ENCODE data around the gene YIPF3.

The YIPF3 gene

GRCh38 chr6:43506171-43506570, 10.6 kb downstream of the YIPF3 start:
- CTCF ChIA-PET, result interaction anchor here (0.6 to 13.3 kb wide), 36 partner anchors 10 to 573 kb away, joined by 3 to 337 read pairs (median 8); partner anchors contain the start of genes ABCC10, DLK2, DNPH1 and POLR1C
- no peak for TF ChIP-seq CTCF (IDR thresholded peaks at IDR 0.05; ENCODE audit: insufficient read depth, low read length, missing control alignments)
- POLR2A ChIA-PET, result interaction anchor here (0.5 to 1.5 kb wide), 2 partner anchors 13 to 79 kb away, joined by 3 to 4 read pairs; partner anchors contain the start of gene ABCC10
- no peak for DNase-seq (ENCODE audit: low read depth, low spot score)
- H3K4me3 ChIP-seq (ENCODE audit: low read depth, low read length), result no peak overlapping the region

- CTCF ChIA-PET, result interaction anchor here (0.7 to 13.3 kb wide), 29 partner anchors 10 to 573 kb away, joined by 3 to 337 read pairs (median 9); partner anchors contain the start of genes ABCC10, DLK2, DNPH1 and POLR1C
- DNase-seq (ENCODE audit: low read depth, low spot score), result no peak
- no peak overlapping the region for H3K4me3 ChIP-seq (ENCODE audit: low read depth, low read length)
- TF ChIP-seq CTCF (IDR thresholded peaks at IDR 0.05; ENCODE audit: insufficient read depth, low read length, missing control alignments), result no peak
- POLR2A ChIA-PET, result no interaction called here
These were observed 11.0 kb downstream of the YIPF3 start for GRCh38 chr6:43505718-43506117.

- POLR2A ChIA-PET, result no interaction called here
- CTCF ChIA-PET, result interaction anchor here (1.2 to 13.3 kb wide), 13 partner anchors 11 to 275 kb away, joined by 4 to 337 read pairs (median 27); partner anchors contain the start of genes ABCC10, DLK2, DNPH1 and POLR1C
- TF ChIP-seq CTCF (IDR thresholded peaks at IDR 0.05; ENCODE audit: insufficient read depth, low read length, missing control alignments), result no peak
- no peak for DNase-seq (ENCODE audit: low read depth, low spot score)
- no peak overlapping the region for H3K4me3 ChIP-seq (ENCODE audit: low read depth, low read length)
These were observed 11.8 kb downstream of the YIPF3 start for GRCh38 chr6:43504756-43505593.

GRCh38 chr6:43503443-43503842, 13.3 kb downstream of the YIPF3 start:
- ChIA-PET CTCF (interaction anchor here (0.6 to 13.3 kb wide), 8 partner anchors 9 to 286 kb away, joined by 3 to 337 read pairs (median 4); partner anchors contain the start of genes DLK2 and DNPH1), POLR2A (interaction anchor here (0.6 kb wide), 1 partner anchor 43 kb away, joined by 3 read pairs; no protein-coding TSS in a partner anchor)
- DNase-seq (ENCODE audit: low read depth, low spot score), result no peak
- H3K4me3 ChIP-seq (ENCODE audit: low read depth, low read length), result no peak overlapping the region
- TF ChIP-seq CTCF (IDR thresholded peaks at IDR 0.05; ENCODE audit: insufficient read depth, low read length, missing control alignments), result no peak

GRCh38 chr6:43502666-43503065, 14.1 kb downstream of the YIPF3 start:
- CTCF ChIA-PET, result interaction anchor here (0.6 to 13.3 kb wide), 6 partner anchors 10 to 286 kb away, joined by 3 to 337 read pairs (median 4); partner anchors contain the start of genes DLK2 and DNPH1
- no peak for TF ChIP-seq CTCF (IDR thresholded peaks at IDR 0.05; ENCODE audit: insufficient read depth, low read length, missing control alignments)
- no peak overlapping the region for H3K4me3 ChIP-seq (ENCODE audit: low read depth, low read length)
- no peak for DNase-seq (ENCODE audit: low read depth, low spot score)
- POLR2A ChIA-PET, result no interaction called here

- no peak for DNase-seq (ENCODE audit: low read depth, low spot score)
- no peak overlapping the region for H3K4me3 ChIP-seq (ENCODE audit: low read depth, low read length)
- no peak for TF ChIP-seq CTCF (IDR thresholded peaks at IDR 0.05; ENCODE audit: insufficient read depth, low read length, missing control alignments)
- ChIA-PET POLR2A (interaction anchor here (0.8 kb wide), 1 partner anchor 9 kb away, joined by 3 read pairs; the partner anchor contains the start of gene LRRC73), CTCF (interaction anchor here (0.6 to 18.5 kb wide), 8 partner anchors 6 to 268 kb away, joined by 3 to 337 read pairs (median 4); partner anchors contain the start of genes DLK2 and LRRC73)
These were observed 15.8 kb downstream of the YIPF3 start for GRCh38 chr6:43500921-43501320.

Data from AG04449 (cell line).